ENCODE data around the gene LRRC59. TPM values are rescaled to one million over a fixed set of nuclear protein-coding genes. Genes with fewer than 3 reads are reported as not detected.

LRRC59 gene
- total RNA-seq, 4 donors from 2014 or later: 41.1 to 68.1 (median 62.1) TPM

DNA sequence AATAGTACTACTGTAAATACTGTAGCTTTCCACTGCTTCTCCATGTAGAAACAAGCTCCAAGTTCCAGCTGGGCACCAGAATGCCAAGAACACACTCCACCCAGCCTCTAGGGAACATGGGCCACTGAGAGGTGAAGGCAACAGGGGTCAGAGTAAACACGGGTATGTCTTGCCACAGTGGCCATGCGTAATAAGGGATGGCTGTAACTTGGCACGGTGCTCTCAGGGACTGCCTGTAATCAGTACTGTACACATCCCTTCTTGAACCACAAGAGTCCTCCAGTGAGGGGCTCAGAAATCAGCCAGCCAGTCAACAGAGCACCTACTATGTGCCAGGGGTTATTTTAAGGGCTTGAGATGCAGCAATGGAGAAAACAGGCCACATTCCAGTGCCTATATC, 10.8 kb downstream of the LRRC59 start:
- intact Hi-C loops (cut with DNase I): no loop called here
- Histone ChIP-seq H3K9me3 (no peaks in the 10 kb centered on the region), H3K27me3 (no peaks in the 10 kb centered on the region), H3K36me3 (peaks cover 89 to 100% (median 99%) of the 10 kb centered on the region in 4 donors), H3K4me3 (no peak overlapping the region), H3K4me1 (no peaks in the 10 kb centered on the region), H3K27ac (replicated peaks in 1 of 4) (no peak overlapping the region)
- TF ChIP-seq EP300 (IDR thresholded peaks at IDR 0.05) (no peak), POLR2A (IDR thresholded peaks at IDR 0.05; ENCODE audit: low read depth) (no peak), POLR2AphosphoS5 (IDR thresholded peaks at IDR 0.05) (no peak)
- TF ChIP-seq, protein P1, sequence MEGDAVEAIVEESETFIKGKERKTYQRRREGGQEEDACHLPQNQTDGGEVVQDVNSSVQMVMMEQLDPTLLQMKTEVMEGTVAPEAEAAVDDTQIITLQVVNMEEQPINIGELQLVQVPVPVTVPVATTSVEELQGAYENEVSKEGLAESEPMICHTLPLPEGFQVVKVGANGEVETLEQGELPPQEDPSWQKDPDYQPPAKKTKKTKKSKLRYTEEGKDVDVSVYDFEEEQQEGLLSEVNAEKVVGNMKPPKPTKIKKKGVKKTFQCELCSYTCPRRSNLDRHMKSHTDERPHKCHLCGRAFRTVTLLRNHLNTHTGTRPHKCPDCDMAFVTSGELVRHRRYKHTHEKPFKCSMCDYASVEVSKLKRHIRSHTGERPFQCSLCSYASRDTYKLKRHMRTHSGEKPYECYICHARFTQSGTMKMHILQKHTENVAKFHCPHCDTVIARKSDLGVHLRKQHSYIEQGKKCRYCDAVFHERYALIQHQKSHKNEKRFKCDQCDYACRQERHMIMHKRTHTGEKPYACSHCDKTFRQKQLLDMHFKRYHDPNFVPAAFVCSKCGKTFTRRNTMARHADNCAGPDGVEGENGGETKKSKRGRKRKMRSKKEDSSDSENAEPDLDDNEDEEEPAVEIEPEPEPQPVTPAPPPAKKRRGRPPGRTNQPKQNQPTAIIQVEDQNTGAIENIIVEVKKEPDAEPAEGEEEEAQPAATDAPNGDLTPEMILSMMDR (IDR thresholded peaks at IDR 0.05): no peak
- DNase-seq (ENCODE audit: extremely low spot score): no peak
- WGBS: 100% methylated on average over 1 of the region's 3 CpGs

DNA sequence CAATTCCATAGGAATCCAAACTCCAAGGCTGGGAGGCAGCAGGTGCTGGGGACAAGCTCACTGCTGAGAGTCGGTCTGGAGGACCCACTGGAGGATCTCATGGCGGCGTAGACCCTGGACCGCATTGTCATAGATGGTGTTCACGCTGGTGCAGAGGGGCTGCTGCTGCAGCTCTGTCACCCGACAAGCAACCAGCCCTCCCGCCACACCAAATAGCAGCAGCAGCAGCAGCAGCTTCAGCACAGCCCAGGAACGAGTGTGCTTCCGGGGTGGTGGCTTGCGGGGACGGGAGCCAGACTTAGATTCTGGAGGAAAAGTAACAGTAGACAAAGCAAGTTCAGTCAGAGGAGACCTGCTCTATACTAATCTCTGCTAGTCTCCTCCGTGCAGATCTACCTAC, 14.4 kb downstream of the LRRC59 start:
- no peak overlapping the region for H3K4me3 ChIP-seq
- no peak overlapping the region for H3K27ac ChIP-seq (replicated peaks in 1 of 4)
- WGBS: 89% methylated on average over 12 of the region's 12 CpGs
- no peak for DNase-seq (ENCODE audit: extremely low spot score)
- no peaks in the 10 kb centered on the region for H3K27me3 ChIP-seq
- H3K9me3 ChIP-seq: no peaks in the 10 kb centered on the region
- H3K4me1 ChIP-seq: no peaks in the 10 kb centered on the region
- peaks cover 64 to 81% (median 79%) of the 10 kb centered on the region in 4 donors for H3K36me3 ChIP-seq
- intact Hi-C loops (cut with DNase I): no loop called here
- TF ChIP-seq POLR2AphosphoS5 (IDR thresholded peaks at IDR 0.05): no peak
- TF ChIP-seq POLR2A (IDR thresholded peaks at IDR 0.05; ENCODE audit: low read depth): no peak
- TF ChIP-seq EP300 (IDR thresholded peaks at IDR 0.05): no peak
- TF ChIP-seq, protein P1 (IDR thresholded peaks at IDR 0.05): no peak

DNA sequence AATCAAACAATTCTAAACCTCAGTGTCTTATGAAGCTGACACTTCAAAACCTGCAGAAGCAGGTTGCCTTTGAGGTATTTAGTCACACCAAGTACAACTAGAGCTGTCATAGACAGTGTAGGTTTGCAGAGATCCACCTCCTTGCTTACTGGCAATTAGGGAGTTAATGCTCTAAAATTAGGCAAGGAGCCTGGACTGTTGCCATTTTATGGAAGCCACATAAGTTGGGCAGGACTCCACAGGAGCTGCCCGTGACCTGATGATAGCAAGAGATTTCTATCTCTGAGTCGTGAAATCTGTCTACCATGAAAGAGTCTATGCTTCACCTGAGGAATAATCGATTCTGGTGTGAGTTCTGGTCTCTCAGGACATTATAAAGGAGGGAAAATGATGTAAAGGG, 15.4 kb downstream of the LRRC59 start:
- TF ChIP-seq POLR2AphosphoS5 (IDR thresholded peaks at IDR 0.05) (no peak), EP300 (IDR thresholded peaks at IDR 0.05) (no peak), POLR2A (IDR thresholded peaks at IDR 0.05; ENCODE audit: low read depth) (no peak)
- TF ChIP-seq, protein P1 (IDR thresholded peaks at IDR 0.05): no peak
- WGBS: 47% methylated on average over 3 of the region's 3 CpGs
- Histone ChIP-seq H3K27me3 (no peaks in the 10 kb centered on the region), H3K4me3 (no peak overlapping the region), H3K27ac (replicated peaks in 1 of 4) (no peak overlapping the region), H3K36me3 (peaks cover 54 to 71% (median 69%) of the 10 kb centered on the region in 4 donors), H3K4me1 (no peaks in the 10 kb centered on the region), H3K9me3 (no peaks in the 10 kb centered on the region)
- DNase-seq (ENCODE audit: extremely low spot score): no peak
- intact Hi-C loops (cut with DNase I): no loop called here

DNA sequence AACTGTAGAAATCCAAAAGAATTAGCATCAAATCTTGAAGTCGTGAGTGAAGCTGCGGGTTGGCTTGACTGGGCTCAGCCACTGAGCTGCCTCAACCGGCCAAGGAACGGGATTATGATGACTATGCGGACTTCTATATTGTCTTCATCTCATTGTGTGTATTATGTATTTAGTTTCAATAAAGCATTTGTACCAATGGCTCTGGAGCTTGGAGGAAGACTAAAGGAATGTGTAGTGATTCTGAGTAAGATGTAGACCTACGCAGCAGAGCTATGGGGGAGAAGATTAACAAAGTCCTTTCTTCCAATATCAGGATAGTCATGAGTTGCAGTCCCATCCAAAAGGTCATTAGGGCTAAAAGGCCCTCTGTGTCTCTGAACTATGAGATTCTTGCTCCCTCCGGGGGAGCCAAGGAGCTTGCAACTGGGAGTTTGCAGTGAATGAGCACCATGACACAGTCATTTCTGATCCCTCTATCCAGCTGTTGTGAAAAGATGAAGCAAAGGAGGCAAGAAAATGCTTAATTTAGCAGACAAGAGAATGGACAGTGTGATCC, 16.0 kb downstream of the LRRC59 start:
- H3K27ac ChIP-seq (replicated peaks in 1 of 4): no peak overlapping the region
- no peaks in the 10 kb centered on the region for H3K9me3 ChIP-seq
- TF ChIP-seq, protein P1 (IDR thresholded peaks at IDR 0.05): no peak
- TF ChIP-seq POLR2AphosphoS5 (IDR thresholded peaks at IDR 0.05): no peak
- TF ChIP-seq EP300 (IDR thresholded peaks at IDR 0.05): no peak
- TF ChIP-seq POLR2A (IDR thresholded peaks at IDR 0.05; ENCODE audit: low read depth): no peak
- intact Hi-C loops (cut with DNase I): no loop called here
- H3K4me3 ChIP-seq: no peak overlapping the region
- 94% methylated on average over 7 of the region's 7 CpGs for WGBS
- H3K27me3 ChIP-seq: no peaks in the 10 kb centered on the region
- peaks cover 48 to 65% (median 63%) of the 10 kb centered on the region in 4 donors for H3K36me3 ChIP-seq
- DNase-seq (ENCODE audit: extremely low spot score): no peak
- no peaks in the 10 kb centered on the region for H3K4me1 ChIP-seq
